Measurements from ENCODE around the gene DHX38. TPM values are rescaled to one million over a fixed set of nuclear protein-coding genes. Genes with fewer than 3 reads are reported as not detected.

The DHX38 gene
- total and polyA plus RNA-seq, 8 donors = 11.1 to 153 (median 45.1) TPM

DNA sequence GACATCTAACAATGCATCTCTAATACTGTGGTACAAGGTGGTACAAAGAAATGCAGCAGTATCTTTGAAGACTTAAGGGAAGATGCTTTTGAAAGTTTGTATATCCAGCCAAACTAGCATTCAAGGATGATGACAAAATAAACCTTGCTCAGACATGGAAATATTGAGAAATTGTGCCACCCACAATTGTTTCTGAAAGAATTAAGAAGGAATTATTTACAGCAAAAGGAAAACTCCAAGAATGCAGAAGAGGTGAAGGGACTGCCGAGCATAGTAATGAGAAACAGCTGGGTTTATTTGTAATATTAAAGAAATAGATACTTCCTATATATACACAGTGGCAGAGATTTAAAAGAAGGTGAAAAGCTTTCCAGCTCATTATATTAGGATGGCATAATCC is 48.8 kb downstream of the DHX38 start:
- TF ChIP-seq, protein P1, sequence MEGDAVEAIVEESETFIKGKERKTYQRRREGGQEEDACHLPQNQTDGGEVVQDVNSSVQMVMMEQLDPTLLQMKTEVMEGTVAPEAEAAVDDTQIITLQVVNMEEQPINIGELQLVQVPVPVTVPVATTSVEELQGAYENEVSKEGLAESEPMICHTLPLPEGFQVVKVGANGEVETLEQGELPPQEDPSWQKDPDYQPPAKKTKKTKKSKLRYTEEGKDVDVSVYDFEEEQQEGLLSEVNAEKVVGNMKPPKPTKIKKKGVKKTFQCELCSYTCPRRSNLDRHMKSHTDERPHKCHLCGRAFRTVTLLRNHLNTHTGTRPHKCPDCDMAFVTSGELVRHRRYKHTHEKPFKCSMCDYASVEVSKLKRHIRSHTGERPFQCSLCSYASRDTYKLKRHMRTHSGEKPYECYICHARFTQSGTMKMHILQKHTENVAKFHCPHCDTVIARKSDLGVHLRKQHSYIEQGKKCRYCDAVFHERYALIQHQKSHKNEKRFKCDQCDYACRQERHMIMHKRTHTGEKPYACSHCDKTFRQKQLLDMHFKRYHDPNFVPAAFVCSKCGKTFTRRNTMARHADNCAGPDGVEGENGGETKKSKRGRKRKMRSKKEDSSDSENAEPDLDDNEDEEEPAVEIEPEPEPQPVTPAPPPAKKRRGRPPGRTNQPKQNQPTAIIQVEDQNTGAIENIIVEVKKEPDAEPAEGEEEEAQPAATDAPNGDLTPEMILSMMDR (IDR thresholded peaks at IDR 0.05) = no peak
- TF ChIP-seq POLR2AphosphoS5 (IDR thresholded peaks at IDR 0.05) = no peak
- no peak for TF ChIP-seq EP300 (IDR thresholded peaks at IDR 0.05)
- no peak for TF ChIP-seq POLR2A (IDR thresholded peaks at IDR 0.05)
- intact Hi-C loops (cut with DNase I; ENCODE audit: low total_unique reads) = no loop called here
- H3K4me3 ChIP-seq = no peak overlapping the region
- no peak overlapping the region for H3K27ac ChIP-seq
- H3K9me3 ChIP-seq = no peaks in the 10 kb centered on the region
- 63 to 82% (median 75%) methylated on average over 1 of the region's 1 CpG for WGBS, 5 donors
- DNase-seq = no peak
- H3K27me3 ChIP-seq = no peaks in the 10 kb centered on the region
- no peaks in the 10 kb centered on the region for H3K36me3 ChIP-seq
- H3K4me1 ChIP-seq = no peaks in the 10 kb centered on the region

DNA sequence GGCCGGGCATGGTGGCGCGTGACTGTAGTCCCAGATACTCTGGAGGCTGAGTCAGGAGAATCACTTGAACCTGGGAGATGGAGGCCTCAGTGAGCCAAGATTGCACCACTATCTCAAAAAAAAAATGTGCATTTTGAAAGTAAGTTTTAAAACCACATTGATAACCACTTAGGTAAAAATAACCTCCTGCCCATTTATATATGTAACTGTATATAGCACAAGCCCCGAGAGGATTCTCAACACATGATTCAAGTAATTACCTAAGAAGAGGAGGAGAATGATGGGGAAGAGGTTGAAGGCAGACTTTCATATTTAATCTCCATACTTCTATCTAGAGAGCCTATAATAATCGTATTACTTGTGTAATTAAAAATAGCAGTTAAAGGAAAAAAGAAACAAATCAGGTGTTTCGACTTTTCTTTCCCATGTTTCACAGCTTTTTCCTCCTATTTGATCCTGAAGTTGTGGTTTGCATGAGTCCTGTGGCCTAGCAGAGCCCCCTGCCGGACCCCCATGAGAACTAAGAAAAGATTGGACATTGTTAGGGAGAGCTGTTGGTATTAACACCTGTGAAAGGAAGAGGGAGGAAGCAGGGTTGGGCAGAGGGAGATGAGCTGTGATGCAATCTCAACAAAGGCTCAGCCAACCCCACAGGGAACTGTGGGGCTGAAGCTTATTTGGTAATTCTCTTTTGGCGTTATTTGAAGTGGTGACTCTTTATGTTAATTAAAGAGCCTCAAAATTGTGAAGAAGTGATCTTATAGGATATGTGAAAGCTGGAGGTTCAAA is 56.2 kb downstream of the DHX38 start:
- intact Hi-C loops (cut with DNase I; ENCODE audit: low total_unique reads) = no loop called here
- Histone ChIP-seq H3K4me1 (no peaks in the 10 kb centered on the region), H3K27ac (no peak overlapping the region), H3K27me3 (no peaks in the 10 kb centered on the region), H3K4me3 (no peak overlapping the region), H3K36me3 (no peaks in the 10 kb centered on the region), H3K9me3 (no peaks in the 10 kb centered on the region)
- 76 to 84% (median 79%) methylated on average over 8 of the region's 8 CpGs for WGBS, 5 donors
- no peak for DNase-seq
- no peak for TF ChIP-seq POLR2A (IDR thresholded peaks at IDR 0.05)
- TF ChIP-seq POLR2AphosphoS5 (IDR thresholded peaks at IDR 0.05) = no peak
- TF ChIP-seq, protein P1 (IDR thresholded peaks at IDR 0.05) = no peak
- TF ChIP-seq EP300 (IDR thresholded peaks at IDR 0.05) = no peak

DNA sequence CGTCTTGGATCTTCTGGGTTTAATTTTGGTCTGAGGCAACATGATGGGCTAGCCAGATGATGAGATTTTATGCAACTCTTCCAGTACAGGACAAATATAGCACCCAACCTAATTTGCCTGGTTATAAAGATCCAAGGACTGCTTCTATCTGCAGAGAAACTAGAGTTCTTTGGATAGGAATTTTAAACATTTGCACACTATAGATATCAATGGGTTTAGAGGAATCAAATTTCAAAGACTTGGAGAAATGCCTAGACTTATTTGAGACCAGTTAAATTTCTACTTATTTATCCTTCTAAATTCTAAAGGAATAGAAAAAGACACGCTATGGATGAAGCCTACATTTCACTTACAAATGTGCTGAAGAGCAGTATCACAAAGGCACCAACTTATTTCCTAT is 65.7 kb downstream of the DHX38 start:
- Histone ChIP-seq H3K27ac (no peak overlapping the region), H3K4me3 (no peak overlapping the region), H3K36me3 (no peaks in the 10 kb centered on the region), H3K4me1 (peaks cover 0 to 3% (median 0%) of the 10 kb centered on the region in 4 donors), H3K9me3 (no peaks in the 10 kb centered on the region), H3K27me3 (no peaks in the 10 kb centered on the region)
- intact Hi-C loops (cut with DNase I; ENCODE audit: low total_unique reads) = no loop called here
- peak in 1 of 2 donors; percentile 30 for DNase-seq
- no peak for TF ChIP-seq POLR2A (IDR thresholded peaks at IDR 0.05)
- TF ChIP-seq EP300 (IDR thresholded peaks at IDR 0.05) = no peak
- TF ChIP-seq POLR2AphosphoS5 (IDR thresholded peaks at IDR 0.05) = no peak
- TF ChIP-seq, protein P1 (IDR thresholded peaks at IDR 0.05) = no peak
- WGBS, 5 donors = 24 to 36% (median 33%) methylated on average over 2 of the region's 2 CpGs

DNA sequence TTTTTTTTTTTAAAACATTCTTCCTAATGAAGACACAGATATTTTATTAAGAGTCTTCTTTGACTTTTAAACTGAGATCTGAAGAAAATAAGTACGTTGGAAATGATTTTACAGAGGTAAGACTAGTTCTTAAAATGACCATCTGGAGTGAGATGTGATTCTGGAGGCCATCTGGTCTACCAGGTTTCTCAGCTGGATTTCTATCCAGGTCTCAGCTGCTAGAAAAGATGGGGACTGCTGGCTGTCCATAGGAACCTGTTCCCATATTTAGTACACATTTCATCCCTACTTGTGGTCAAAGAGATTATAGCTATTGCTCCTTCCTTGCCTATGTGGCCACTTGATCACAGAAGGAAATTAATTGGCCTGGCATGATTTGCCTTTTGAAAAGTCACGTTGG is 66.2 kb downstream of the DHX38 start:
- Histone ChIP-seq H3K36me3 (no peaks in the 10 kb centered on the region), H3K4me1 (peaks cover 0 to 3% (median 0%) of the 10 kb centered on the region in 4 donors), H3K27ac (no peak overlapping the region), H3K9me3 (no peaks in the 10 kb centered on the region), H3K4me3 (no peak overlapping the region), H3K27me3 (no peaks in the 10 kb centered on the region)
- intact Hi-C loops (cut with DNase I; ENCODE audit: low total_unique reads) = no loop called here
- TF ChIP-seq POLR2AphosphoS5 (IDR thresholded peaks at IDR 0.05) (no peak), POLR2A (IDR thresholded peaks at IDR 0.05) (no peak), EP300 (IDR thresholded peaks at IDR 0.05) (no peak)
- TF ChIP-seq, protein P1 (IDR thresholded peaks at IDR 0.05) = no peak
- WGBS, 5 donors = 47 to 71% (median 57%) methylated on average over 2 of the region's 2 CpGs
- DNase-seq = no peak

All from stomach (tissue), 9 donors.